HuH-7 (cell line): ENCODE data around the gene HSPG2.

Source experiments
- DNase-seq: peaks from one replicate; pipeline ENCODE4 v3.0.0; 2011; ENCODE audit warnings: low spot score

Gene HSPG2

DNA sequence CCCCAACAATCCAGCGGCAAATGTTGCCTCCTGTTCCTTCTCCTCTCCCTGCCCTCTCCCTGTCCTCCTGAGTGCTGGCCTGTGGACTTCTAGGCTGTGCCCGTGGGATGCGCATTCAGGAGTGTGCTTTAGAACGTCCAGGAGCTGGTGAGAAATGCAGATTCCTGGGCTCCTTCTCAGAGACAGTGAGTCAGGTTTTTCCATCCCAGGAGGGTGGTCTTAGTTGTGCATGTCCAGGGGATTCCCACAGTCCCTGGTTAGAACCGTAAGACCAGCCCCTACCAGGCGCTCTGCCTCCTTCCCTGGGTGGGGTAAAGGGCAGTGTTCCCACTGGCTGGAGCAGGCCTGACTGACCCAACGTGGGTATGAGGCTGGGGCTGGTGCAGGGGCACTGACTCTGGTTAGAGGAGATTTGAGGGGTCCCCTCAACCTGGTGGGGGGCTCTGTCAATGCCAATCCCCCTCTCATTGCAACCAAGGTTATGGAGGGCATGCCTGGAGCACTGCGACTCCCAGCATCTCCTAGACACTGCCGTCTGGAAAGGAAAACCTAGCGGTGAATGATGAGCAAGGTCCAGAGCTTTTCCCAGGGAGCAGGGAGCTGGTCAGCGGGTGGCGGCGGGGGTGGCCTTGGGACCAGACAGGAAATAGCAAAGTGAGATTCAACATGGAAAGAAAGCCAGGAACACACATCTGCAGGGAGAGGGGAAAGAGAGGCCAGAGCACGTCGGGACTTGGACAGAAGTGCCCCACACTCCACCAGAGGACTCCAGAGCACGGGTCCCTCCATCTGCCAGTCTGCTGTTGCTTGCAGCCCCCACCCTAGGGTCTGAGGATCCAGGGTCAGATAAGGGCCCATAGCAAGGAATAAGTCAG, 38.5 kb downstream of the HSPG2 start:
- DNase-seq: no peak

DNA sequence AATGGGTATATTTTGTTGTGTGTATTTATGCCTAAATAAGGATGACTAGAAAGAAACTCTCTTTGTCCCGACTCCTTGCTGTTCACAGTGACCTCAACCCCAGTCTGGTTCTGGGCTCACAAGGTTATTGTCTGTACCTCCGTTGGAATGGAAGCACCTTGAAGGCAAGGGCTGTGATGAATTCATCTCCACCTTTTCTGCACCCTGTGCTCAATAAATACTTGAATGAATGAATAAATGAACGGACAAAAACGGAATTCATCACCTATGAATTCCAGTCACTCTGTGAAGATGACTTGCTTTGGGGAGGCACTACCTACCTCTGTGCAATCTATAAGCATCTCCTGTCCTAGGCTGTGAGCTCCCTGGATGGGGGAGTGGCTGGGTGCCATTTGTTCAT, 39.3 kb downstream of the HSPG2 start:
- DNase-seq: no peak

DNA sequence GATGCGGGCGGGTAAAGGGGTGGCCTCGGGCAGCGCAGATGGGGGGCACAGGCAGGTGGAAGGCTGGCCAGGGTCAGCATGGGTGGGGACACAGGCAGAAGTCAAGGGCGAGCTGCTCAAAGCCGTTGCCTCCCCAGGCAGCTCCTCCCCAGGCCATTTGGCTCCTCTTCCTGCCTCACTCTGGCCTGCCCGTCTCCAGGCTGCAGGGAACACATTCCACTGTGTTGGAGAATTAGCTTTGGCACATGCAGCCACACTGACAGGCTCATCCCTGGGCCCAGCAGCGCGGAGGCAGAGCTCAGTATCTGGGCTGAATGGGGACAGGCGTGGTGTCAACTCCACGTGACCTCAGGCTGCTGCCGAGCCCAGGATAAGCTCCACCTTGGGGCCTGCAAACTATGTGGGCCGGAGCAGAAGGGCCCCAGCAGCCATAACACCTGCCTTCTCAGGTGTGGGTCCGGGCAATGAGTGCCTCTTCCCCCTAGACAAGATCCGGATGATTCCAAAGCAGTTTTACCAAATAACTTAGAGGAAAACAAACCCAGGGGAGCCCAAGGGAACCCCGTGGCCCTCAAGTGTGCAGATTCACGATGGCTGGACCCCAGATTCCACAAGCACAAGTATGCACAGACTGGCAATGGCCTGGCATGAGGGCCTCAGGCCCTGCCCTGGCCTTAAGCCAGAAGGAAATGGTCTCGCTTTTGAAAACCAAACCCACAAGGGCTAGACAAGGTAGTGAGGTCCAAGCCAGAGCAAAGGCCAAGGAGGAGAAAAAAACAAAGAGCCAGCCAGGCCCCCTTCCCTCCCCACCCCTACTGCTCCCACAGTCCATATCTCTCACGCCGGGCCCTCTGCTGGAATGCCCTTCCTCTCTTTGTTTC, 40.2 kb downstream of the HSPG2 start:
- DNase-seq: no peak

DNA sequence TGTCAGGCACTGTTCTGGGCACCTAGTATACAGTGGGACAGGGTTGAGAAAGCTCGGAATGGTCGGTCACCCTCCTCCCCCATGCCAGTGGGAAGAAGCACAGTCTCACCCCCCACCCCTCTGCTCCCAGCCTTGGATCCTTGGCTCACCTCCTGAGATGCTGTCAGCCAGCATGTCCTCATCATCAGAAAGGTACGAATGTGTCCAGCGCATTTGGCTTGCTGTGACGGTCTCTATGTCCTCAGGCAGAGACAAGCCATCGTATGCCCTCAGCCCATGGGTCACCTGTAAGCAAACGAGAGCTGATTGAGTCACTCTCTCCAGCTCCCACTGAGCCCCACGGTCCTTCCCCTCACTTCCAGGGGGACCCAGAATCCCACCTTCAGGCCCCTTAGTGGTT, 41.1 kb downstream of the HSPG2 start:
- no peak for DNase-seq

DNA sequence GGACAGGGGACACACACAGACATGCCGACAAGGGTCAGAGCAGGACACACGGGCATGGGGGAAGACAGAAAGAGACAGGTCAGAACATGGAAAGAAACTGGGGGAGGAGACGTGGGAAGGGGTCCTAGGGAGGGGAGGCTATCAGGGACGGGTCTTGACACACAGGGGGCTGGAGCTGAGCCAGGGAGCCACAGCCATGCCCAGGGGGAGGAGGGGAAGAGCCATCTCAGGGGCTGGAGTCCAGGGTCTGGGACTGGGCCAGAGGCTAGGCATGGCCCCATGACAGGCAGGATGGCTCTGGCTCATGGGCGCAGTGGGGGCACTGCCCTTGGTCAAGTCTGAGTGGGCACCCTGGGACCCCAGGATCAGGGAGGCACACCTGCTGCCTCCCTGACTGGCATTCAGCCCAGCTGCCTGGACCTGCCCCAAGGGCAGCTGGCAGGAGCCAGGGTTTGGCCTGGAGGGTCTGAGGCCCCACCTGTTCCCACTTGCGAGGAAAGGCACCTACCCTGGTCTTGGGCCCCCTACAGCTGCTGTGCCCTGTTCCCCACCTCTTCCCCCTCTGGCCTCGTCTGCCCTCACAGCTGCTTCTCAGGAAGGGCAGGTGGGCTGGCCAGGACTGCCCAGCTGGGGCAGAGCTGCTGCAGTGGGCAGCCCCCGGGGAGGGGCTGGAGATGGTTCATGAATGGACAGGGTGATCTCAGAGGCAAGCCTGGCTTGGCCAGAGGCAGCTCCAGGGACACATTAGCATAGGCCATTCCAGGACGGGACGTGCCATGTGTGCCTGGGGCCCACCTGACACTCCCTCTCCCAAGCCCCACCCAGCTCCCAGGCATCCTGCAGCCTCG, 42.9 kb downstream of the HSPG2 start:
- no peak for DNase-seq

DNA sequence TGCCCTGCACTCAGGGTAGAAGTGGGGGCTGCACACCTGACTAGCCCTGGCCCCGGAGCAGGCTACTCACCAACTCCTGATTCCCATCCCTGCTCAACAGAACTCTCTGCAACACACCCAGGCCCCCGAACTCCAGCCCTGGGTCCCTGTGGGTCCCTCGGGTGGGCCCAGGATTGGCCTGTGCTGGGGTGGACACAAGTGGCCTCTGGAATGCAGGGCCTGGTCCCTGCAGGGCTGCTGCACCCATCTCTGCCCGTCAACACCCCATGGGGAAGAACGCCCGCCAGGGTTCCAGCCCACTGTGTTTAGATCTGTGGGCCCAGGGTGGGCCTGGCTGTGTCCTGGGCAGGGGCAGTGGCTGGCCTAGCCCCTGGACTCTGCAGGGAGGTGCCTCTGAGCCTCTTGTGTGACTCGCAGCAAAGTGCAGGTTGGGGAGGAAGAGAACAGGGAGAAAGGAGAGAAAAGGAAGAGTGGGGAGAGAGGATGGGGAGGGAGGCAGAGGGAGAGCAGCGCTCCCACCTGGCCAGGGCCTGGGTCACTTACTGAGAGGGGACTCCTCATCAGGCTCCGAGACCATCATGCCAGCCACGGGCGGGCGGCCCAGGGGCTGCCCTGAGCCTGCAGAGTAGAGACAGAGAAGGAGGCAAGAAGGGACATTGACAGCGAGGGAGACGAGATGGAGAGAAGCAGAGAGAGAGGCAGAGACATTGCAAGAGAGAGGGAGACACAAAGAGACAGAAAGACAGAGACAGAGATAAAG, 43.9 kb downstream of the HSPG2 start:
- DNase-seq: no peak

DNA sequence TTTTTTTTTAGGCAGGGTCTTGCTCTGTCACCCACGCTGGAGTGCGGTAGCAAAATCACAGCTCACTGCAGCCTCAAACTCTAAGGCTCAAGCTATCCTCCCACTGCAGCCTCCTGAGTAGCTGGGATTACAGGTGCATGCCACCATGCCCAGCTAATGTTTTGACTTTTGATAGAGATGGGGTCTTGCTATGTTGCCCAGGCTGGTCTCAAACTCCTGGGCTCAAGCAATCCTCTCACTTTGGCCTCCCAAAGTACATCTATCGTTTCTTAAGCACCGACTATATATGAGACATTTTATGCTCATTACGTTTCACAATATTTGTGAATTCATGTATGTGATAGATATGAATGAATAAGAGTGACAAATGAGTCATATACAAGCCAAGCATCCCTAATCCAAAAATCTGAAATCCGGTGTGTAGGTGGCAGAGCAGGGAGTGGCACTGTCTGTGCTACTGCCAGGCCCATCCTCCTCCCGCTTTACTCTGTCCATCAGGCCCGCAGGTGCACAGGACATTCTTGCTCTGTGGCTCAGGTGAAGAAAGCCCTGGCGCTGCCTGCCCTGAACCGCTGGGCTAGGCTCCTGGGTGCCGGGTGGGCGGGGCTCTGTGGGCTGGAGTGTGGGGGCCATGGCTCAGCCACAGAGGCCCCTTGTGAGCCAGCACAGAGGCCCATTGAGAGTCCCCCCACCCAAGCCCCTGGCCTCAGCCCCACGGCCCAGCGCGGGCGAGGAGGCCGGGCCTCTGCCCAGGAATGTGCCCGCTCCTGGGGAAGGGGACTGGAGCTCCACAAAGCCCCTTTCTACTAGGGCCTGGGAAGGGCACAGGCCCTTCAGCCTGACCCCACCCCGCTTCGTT, 45.3 kb downstream of the HSPG2 start:
- DNase-seq: no peak

DNA sequence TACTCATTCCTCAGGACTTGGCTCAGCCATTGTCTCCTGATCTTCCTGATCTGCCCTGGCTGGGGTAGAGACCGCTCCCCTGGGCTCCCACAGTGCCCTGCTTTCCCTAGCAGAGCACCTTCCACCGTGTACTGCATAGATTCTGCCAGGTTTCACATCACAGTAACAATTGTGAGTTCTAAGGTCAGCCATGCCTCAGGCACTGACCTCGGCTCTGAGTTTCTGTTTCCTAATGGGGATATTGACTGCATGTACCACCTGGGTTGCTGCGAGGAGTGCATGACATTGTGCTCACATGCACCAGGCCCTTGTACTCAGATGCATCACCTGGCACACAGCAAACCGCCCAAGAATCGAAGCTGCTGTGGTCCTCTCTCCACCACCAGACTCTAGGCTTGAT, 46.0 kb downstream of the HSPG2 start:
- DNase-seq: no peak

DNA sequence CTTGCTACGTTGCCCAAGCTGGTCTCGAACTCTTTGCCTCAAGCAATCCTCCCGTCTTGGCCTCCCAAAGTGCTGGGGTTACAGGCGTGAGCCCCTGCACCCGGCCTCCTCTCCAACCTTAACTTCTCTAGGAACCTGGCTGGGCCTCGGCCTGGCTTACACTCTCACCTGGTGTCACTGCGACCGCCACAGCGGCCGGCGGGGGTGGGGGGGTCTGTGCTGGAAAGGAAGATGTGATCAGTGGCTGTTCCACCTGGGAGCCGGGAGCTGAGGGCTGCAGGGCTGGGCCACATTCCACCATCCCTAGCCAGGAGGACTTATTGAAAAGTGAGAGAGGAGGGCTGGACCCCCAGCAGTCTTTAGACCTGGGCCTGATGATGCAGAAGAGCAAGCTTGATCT, 48.6 kb downstream of the HSPG2 start:
- DNase-seq: no peak

DNA sequence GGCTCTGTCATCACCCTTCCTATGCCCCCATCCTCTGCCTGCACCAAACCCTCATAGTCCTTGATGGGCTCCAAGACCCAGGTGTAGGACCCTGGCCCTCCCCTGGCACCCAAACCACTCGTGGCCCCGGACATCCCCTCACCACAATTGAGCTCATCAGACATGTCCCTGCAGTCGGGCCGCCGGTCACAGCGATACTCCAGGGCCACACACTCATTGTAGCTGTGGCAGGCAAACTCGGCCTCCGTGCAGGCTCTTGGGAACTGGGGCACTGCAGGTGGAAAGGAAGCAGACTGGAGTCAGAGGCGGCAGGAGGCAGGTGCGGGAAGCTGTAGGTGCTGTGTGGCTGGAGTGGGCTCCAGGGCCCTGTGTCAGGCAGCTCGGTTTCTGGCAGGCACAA, 49.3 kb downstream of the HSPG2 start:
- no peak for DNase-seq

DNA sequence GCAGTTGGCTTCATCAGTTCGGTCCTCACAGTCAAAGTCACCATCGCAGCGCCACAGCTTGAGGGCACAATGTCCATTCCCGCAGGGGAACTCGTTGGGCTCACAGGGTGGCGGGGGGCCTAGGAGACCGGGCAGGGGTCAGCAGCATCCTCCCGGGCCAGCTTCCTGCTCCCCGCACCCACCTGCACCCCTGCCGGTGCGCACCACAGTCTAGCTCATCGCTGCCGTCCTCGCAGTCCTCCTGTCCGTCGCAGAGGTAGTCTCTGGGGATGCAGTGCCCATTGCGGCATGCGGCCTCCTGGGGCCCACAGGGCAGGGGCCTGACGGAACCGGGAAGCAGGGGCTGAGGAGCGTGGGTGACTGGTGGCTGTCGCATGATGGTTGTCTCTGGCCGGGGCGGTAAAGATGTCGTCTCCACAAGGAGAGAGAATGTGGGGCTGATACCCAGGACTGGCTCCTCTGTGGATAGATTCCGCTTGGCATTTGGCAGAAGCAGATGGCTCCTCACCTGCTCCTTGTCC, 49.8 kb downstream of the HSPG2 start:
- DNase-seq: no peak

DNA sequence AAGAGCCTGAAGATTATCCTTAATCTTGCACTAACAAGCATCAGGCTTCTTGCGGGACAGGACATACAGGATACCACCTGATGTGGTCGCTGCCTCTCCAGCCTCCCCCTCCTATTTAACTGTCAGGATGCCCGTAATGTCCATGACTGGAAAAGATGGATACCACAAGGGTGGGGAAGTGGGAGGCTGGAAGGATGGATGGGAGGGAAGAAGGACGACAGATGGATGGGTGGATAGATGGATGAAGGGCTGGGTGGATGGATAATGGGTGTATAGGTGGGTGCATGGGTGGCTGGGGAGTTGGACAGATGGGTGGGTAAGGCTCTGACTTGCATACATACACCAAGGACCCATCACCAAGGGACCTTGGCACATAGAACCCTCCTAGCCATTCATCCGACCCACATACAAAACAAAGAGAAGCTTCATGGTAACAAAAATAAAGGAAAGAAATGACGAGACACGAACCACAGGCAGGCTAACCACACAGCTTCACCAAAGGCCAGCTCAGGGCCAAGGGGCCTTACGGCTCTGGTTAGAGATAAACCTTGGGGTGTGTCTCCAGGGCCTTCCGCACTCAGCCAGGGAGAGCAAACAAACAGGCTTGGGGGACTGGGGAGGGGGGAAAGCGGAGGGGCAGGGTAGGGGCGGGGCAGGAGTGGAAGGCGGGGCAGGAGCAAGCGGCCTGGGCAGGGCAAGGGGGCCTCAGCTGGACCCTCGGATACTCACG, 50.5 kb downstream of the HSPG2 start:
- DNase-seq: peak; percentile 76

DNA sequence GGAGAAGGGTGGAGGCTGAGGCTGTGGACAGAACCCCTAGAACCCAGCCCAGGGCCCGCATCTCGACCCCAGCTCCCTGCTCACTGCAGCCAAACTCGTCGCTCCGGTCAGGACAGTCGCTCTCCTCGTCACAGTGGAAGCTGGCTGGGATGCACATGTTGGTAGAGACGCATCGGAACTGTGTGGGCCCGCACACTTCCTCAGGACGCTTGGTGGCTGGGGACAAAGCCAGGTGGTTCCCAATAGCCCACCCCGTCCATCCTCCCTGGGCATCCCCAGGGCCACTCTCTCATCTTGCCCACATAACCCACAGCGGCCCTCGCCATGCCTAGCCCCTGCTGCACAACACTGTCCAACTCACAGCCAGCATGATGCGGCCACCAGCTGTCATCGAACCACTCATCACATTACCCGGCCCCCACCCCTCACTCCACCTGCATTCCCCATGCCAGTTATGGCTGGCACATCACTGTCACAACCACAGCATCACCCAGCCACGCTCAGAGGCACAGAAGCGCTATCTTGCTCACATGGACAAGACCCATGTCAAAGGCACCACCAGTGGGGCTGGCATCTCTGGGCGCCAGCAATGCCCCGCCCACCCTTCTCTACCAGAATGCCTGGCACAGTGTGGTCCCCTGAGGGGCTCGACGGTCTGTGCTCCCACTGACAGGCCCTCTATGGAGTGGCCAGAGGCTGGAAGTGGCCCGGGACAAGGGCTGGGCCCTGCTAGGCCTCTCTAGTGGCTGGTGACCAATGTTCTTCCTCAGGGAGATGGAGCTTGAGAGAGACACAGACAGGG, 51.7 kb downstream of the HSPG2 start:
- DNase-seq: no peak

DNA sequence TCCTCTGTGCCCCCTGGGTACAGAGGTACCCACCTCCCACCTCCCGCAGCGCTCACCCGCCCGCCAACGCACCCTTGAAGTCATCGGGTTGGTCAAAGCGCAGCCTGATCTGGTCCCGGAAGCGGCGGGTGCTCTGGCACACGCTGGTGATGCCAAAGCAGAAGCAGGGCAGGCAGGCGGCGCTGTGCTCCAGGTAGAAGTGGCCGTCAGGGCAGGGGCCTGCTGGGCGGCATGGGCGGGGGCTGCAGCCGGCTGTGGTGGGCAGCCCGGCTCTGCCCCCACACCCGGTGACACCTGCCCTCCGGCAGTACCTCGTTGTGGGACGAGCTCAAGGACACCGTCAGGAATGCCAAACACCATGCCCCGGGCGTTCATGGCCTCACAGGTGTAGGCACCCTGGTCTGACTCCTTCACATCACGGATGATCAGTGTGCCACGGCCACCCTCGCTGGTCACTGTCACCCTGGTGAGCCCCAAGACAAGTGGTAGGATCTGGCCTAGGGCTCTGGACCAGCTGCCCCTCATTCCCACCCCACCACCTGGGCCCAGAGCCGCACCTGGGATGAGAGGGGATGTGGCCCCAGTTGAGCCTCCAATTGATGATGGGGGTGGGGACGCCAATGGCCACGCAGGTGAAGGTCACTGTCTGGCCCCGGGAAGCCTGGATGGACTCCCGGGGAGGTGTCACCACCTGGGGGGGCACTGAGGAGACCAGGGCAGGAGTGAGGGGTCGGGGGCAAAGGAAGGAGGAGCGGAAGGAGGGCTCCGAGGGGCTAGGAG, 52.5 kb downstream of the HSPG2 start:
- no peak for DNase-seq

DNA sequence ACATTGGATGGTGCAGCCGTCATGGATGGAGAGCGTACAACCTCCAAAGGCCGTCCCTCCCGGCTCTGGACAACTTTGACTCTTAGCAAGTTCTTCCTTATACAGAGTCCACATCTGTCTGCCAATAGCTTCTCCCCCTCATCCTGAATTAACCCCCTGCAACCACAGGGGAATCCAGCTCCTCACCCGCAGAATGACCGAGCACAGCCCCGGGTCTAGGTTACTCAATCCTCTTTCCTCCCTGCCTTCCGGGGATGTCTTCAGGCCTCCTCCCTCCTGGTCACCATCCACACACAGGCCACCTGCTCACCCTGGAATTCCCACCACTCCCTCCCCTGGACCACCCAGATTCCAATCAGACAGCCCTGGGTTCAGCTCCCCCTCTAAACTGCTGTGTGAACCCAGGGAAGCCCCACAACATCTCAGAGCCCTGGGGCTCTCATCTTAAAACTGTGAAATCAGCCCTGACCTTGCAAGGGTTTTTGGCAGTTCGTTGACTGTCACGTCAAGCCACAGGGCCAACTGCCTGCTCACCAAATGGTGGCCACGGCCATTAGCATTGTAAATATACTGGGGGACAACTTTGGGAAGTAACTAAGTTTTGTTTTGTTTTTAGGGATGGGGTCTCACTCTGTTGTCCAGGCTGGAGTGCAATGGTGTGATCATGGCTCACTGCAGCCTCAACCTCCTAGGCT, 54.2 kb downstream of the HSPG2 start:
- DNase-seq: no peak

DNA sequence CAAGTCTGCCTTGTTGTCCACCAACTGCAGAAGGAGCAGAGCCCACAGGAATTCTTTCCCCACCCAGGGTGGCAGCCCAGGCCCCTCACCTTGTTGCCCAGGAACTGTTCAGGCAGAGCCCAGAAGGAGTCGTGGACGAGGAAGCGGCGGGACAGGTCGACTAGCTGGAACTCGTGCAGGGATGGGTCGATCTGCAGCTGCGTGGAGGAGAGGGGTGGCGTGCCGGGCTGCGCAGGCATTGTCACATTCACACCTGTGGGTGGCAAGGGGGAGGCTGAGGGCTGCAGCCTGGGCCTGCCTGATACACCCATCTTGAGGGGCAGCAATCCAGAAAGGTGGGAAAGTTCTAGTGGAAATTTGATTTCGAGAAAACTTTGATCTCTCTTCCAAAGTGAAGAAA, 55.9 kb downstream of the HSPG2 start:
- no peak for DNase-seq

DNA sequence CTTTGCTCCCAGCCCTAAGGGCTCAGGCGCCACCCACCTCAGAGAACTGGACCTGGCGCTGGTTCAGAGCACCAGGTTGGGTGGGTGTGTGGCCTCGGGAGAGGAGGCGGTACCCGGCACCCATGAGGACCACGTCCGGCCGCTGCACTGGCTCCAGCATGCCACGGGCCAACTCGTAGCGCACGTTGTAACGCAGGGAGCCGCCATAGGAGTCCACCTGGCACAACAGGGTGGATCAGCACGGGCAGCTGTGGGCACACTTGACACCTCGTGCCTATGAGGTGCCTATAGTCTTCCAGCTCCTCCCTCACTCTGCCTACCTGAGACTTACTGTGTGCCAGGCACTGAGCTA, 56.5 kb downstream of the HSPG2 start:
- no peak for DNase-seq
